Amniotic epithelial cell (primary cell): ENCODE results near the gene ADAP1.
A peak's percentile ranks its signal among the peaks of the same experiment; 100 is the strongest.

Experiments used
- DNase-seq: peaks from one replicate; pipeline ENCODE4 v3.0.0-alpha.2; 2010; ENCODE audit warnings: low read depth

Gene ADAP1

DNA sequence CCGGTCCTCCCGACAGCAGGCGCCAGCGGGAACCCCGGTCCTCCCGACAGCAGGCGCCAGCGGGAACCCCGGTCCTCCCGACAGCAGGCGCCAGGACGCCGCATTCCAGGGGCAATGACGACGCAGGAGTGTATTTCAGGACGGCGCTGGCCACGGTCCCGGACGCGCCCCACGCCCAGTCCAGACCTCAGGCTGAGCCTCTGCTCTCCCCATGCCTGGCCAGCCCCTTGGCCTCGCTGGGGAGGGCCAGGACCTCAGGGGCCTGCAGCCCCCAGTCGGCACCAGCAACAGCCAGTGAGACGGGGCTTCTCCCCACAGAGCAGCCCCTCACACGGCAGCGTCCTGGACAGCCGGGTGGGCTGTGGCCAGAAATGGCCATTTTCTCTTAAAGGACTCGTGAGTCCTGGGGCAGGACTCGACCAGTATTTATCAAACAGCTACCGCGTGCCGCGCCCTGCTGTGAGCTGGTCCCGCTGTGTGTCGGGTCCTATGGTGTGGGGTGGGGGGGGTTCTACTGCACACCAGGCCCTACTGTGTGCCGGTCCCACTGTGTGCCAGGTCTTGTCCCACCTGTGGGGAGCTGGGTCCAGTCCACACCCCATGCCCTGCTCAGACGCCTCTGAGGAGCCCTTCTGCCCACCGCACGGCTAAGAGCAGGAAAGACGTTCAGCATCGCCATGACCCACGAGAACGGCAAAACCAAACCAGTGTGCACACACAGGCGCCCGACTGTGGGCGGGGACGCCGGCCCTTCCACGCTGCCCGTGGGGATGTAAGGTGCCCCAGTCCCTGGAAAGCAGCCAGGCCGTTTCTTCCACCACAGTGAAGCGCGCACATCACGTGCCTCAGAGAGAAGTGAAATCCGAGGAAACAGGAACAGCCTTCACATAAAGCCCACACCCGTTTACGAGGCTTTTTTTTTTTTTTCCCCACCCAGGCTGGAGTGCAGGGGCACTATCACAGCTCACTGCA lies 44.8 kb downstream of the ADAP1 start:
- DNase-seq = peak; percentile 26

DNA sequence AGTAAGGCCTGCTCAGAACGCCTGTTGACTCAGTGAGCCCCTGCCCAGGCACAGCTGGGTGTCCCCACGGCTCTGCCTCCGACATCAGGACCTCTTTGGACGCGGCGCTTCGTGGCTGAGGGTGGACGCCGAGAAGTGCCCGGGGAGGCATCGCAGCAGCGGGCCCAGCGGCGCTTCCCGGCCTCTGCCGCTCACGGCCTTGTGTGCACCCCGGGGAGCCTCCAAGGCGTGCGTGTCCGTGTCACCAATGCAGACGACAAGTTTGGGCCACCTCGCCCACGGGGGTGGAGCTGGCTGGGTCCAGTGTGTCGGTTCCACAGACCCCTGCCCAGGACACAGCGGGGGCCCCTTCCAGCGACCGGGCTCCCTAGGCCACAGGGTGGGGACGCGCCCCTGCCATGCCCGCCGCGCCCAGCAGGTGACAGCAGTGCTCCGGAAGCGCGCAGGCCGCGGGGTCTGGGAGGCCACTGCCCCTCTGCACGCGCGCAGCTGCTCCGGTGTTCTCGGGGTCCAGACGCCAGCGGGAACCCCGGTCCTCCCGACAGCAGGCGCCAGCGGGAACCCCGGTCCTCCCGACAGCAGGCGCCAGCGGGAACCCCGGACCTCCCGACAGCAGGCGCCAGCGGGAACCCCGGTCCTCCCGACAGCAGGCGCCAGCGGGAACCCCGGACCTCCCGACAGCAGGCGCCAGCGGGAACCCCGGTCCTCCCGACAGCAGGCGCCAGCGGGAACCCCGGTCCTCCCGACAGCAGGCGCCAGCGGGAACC lies 45.7 kb downstream of the ADAP1 start:
- DNase-seq = peak; percentile 21

DNA sequence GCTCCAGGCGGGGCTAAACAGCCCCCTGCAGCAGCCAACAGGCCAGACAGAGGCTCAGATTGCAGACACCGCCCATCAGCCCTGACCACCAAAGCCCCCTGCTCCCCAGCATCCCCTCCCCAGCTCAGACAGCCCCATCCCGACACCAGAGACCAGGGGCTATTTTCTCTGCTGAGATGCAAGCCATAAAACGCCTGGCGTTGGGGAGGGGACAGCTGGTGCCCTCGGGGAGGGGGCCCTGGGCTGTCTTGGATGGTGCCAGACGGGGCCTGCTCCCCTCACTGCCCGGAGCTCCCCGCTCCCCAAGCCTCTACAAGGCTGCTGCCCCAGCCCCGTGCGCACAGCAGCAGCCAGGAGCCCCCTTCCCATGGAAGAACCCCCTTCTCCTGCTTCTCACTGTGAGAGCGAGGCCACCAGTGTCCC lies 46.3 kb downstream of the ADAP1 start:
- DNase-seq = no peak

DNA sequence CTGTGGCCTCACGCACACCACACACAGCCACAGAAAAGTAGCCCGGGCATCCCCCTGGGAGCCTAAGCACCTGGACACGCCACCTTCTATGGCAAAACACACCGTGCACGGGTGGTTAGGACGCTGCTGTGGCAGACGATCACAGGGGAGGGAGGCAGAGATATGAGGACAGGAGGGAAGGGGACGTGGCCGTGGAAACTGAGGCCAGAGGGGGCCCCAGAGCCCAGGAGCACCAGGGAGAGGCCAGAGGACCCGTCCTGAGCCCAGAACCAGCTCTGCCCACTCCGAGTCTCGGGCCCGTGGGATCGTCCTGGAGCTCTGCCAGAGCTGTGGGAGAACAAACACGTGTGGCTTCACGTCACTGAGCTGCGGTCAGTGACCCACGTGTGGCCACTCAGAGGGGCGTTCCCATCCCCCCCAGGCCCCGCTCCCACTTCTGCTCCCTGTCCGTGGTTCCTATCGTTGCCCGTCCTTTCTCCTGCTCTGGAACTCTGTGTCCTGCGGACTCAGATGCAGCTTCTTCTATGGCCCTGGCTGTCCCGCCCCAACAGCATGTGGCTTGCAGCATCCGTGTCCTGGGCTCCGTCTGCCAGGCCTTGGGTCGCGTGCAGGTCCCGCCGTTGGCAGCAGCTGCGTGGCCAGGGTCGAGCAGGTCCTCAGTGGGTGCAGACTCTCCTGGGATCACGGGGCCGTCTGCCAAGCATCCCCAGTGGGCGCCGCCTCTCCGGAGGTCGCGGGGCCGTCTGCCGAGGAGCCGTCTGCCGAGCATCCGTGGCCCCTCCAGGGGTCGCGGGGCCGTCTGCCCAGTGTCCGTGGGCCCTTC lies 47.1 kb downstream of the ADAP1 start:
- DNase-seq = no peak

DNA sequence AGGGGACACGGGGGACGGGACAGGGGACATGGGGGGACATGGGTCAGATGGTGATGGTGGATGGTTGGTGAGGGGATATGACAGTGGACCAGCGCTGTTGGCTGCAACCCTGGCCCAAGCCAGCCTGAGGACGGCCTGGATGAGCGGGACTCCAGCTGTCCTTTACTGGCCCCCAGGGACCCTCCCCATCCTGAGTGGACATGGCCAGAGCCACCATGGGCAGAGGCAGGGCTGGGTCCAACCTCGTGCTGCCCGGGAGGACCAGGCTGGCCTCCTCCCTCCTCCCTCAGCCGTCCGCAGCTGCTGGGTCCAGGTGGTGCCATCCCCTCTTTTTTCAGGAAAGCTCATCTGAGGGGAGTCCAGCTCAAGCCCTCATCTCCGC lies 47.7 kb downstream of the ADAP1 start:
- no peak for DNase-seq

DNA sequence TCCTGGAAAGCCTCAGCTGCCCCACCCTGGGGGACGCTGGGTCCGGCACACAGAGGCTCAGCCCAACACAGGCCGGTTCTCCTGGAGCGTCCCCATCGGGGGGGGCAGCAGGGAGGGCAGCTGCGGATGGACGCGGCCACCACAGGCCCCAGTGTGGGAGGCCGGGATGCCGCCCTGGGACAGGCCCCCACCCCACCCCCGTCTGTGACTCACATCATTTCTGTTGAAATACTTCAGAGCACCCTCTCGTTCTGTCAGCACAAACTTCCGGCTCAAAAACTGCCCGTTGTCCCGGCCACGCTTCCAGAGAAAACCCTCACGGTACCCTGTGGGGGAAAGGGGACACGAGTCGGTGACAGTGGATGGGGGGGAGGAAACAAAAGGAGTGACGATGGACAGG lies 49.6 kb downstream of the ADAP1 start:
- DNase-seq = peak; percentile 48

DNA sequence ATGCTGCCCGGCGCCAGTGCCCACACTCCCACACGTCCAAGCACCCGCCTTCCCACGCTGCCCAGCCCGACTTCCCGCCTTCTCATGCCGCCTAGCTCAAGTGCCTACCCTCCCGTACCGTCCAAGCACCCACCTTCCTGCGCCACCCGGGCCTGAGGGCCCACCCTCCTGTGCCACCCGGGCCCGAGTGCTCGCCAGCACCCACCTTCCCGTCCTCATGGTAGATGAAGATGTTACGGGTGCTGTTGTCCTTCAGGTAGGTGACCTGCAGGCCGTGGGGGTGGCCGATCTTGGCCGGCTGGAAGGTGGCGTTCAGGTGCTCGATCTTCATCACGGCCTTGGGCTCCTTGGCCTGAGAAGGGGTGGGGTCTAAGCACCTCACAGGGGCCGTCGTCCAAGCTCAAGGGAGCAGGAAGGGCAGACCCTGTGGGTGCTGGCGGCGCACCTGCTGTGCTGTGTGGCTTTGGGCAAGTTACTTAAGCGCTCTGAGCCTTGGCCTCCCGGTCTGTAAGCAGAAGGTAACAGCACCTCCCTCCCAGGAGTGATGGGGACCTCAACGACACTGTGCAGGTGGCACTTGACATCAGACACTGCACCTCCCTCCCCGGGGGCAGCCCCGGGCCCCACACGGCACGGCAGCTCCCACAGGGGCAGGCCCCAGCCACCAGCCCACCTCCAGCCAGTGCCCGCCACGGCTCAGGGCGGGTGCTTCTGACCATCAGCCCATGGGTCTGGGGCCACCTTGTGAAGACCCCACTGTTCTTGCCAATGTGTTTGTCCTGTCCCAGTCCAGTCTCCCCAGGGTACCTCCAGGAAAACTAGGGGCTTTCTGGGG lies 50.3 kb downstream of the ADAP1 start:
- DNase-seq = no peak

DNA sequence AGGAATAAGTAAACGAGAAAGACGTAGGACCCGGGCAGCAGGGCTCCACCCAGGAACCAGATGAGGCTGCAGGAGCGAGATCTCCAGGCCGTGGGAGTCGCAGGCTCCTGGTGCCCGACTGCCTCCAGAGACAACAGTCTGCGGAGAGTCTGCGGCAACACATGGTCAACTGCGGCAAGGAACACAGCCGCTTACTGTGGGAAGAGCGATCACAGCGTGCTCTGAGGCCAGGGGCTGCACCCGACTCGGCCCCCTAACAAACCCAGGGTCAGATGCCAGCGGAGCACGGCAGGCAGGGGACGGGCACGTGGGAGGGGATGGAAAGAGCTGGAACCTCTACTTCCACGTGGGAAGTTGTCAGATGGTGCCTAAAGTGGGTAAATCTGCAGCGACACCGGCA lies 51.5 kb downstream of the ADAP1 start:
- DNase-seq = no peak

DNA sequence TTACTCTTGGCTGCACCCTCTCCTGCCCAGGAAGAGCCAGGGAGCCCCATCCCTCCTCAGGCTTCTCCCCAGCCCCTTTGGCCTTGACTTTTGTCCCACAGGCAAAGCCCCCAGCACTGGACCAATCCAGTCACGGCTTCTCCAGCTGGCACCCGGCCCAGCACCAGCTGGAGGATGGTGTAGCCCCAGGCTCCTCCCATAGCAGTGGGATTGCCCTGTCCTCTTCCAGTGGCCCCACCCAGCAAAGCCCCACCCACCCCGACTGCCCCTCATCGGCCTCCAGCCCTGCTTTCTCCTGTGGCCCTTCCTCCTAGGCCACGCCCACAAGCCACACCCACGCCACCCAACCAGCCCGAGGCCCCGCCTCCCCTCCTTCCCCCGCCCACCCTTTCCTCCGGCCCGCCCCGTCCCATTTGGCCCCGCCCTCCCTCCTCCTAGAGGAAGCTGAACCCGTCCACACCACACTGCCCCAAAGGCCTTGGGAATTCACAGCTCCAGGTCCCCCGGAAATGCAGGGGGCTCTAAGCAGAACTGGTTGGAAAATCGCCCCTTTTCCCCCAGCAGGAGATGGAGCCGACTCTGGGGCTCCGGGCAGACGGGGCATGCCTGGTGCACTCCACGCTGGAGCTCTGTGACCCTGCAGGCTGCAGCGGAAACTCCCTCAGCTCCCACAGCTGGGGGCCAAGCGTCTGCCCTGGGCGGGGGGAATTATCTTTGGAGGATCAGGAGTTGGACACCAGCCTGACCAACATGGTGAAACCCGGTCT lies 52.9 kb downstream of the ADAP1 start:
- peak; percentile 84 for DNase-seq

DNA sequence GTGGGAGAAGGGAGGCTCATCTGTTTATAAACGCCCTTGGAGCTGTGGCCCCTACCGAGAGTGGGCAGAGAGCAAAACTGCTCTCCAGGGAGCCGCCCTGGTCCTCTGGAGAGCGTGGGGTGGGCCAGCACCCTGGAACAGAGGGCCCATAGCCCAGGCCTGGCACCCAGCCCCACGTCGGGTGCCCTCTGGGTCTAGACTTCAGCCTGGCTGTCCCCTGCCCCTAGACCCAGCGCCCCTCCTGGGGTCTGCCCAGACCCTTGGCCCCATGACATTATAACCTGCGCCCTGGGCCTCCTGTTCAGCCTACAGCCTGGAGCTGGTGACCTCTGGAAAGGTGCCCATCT lies 53.5 kb downstream of the ADAP1 start:
- no peak for DNase-seq

DNA sequence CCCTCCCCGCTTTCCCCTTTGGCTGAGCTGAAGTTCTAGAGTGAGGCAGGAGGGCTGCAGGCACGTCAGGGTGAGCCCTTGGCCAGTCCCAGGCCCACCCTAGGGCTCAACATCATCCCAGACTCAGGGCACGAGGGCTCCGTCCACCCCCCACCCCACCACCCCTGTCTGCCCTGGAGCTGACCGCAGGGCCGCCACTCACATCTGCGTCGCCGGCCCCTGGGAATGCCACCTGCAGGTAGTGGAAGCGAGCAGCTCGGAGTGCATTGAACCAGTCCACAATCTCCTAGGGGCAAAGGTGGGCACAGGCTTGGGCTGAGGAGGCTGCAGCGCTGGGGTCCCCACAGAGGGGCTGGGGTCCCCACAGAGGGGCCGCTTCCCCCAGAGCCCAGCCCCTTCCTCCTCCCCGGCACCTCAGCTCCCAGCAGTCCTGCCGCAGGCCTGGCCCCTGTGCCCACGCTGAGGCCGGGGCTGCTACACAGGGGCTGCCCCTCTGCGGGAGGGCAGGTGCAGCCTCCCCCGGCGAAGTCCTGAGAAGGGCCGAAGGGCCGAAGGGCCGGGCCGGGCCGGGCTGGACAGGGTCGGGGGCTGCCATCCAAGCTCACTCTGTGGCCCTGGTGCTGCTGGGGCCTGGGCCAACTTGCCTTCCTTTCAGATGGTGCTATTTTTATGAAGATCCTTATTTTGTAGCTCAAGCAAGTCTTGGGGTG lies 54.0 kb downstream of the ADAP1 start:
- DNase-seq = no peak

DNA sequence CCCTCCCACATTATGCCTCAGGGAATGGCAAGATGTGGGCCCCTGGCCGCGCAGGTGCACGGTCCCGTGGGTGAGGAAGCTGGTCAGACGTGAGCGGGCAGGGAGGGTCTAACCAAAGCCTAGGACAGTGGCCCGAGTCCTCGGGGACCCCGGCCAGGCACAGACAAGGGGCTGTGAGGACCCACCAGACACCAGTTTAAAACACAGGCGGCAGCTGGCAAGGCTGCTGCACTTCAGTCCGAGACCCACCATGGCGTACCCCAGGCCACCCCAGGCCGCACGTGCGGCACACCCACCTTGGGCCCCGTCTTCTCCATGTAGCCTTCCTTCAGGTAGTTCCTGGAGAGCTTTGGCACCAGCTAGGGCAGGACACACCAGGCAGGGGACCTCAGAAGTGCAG lies 54.7 kb downstream of the ADAP1 start:
- no peak for DNase-seq

DNA sequence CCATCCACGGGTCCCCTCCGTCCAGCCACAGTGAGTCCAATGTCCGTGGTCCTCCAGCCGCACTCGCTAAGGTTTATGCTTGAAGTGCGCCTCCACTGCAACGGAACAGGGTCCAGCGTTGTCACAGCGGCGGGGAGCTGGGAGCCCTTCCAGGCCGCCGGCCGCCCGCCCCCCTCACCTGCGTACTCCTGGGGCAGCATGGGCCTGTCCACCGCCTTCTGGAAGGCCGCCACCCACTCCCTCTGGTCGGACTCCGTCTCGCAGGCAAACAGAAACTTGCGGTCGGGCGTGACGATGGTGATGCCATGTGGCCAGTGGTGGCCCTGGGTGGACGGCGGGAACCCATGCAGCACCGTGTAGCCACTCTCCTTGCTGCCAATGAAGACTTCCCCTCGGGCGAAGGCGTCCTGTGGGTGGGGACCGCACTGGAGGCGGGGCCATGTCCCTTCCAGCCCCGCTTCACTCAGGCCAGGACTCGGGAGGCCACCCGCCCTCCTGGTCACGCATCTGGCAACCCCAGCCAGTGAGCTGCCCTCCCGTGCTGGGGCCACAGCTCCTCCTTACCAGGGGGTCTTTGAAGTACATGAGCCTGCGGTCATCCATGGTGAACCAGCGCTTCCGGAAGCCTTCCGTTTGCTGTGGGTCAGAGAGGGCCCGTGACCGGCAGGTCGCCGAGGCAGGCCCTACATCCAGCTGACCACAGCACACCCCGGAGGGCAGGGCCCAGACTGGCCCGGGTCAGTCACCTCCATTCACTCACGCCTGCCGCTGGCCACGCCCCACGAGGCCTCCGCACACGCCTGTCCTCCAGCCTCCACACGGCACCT lies 55.4 kb downstream of the ADAP1 start:
- DNase-seq = no peak

DNA sequence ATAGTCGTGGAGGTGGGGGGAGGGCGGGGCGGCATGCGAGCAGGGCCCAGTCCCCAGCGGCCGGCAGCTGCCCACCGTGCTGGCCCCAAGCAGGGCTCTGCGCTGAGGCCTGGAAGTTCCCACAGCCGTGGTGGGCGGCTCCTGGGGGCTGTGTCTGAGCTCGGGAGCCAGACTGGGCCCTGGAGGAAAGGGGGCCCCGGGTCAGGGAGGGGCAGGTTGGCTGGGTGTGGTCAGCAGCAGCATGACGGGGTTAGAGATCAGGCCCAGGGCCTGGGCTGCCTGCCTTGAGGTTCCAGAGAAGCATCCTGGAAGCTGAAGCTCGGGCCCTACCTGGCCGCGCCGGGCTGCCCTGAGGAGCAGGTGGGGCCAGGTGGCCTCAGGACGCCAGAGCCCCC lies 56.0 kb downstream of the ADAP1 start:
- DNase-seq = no peak

DNA sequence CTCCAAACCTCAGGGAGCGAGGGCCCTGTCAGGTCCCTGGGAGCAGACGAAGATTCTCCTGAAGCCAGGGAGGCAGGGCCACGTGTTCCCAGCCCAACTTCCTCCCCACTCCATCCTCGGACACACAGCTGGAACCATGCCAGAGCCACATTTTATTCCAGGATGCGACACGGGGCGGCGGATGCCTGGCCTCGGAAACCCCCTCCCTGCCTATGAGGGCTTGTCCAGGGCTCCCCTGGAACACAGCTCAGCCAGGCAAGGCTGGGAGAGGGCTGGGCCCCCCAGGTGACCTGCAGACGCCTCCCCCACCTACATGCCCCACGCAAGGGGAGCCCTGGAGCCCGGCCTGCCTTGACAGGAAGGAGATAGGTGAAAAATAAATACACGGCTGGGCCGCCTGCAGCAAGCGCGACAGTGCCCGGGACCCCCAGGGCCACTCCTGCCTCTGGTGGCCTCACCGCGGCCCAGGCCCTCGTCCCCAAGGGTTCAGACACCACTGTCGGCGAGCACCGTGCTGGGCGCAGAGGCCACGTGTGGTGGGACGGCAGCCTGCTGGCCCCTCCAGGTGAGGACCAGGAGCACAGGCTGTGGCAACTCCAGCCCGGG lies 56.6 kb downstream of the ADAP1 start:
- DNase-seq = no peak

DNA sequence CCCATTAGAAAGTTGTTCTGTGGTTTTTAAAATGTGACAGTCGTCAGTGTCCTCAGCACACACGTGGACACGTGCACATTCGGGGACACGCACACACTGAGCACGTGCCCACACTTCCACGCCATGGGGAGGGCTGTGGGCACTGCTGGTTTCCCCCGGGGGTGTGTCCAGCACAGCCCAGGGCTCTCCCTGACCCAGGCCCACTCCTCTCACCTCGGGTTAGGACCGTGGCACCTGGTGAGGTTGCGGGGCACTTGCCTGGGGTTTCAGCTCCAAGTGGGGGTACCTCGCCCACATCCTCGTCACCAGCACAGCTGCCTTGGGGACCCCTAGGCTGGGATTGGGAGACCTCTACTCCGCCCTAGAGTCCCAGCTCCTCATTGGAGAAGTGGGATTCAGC lies 57.4 kb downstream of the ADAP1 start:
- DNase-seq = no peak

DNA sequence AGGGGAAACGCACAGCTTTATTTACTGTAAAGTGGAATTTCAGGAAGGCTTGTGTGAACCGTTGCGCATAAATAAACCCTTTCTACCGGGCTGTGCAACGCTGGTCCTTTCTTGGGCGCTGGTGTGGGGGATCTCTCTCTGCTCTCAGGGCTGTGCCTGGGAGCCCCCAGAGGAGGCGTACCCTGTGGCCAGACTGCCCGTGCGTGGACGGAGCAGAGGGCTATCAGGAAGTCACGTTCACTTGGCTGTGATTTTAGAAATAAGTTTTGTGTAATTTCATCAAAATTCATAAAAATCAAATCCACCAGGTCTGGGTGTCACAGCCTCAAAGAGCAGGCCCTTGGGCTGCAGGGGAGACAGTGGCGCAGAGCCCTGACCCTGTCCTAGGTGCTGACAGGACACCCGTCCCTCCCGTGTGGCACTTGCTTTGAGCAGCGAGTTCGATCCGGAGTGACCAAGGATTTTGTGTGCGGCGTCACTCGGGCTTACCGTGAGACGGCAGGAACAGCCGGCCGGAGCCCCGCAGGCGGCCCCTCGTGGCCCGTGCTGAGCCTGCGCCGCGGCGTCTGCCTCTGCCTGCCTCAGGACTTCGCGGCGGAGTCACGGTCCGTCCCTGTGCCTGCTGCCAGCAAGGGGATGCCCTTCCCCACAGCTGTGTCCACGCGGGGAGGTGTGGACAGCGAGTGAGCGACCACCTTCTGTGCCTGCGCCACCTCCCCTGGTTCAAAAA lies 58.0 kb downstream of the ADAP1 start:
- DNase-seq = no peak

DNA sequence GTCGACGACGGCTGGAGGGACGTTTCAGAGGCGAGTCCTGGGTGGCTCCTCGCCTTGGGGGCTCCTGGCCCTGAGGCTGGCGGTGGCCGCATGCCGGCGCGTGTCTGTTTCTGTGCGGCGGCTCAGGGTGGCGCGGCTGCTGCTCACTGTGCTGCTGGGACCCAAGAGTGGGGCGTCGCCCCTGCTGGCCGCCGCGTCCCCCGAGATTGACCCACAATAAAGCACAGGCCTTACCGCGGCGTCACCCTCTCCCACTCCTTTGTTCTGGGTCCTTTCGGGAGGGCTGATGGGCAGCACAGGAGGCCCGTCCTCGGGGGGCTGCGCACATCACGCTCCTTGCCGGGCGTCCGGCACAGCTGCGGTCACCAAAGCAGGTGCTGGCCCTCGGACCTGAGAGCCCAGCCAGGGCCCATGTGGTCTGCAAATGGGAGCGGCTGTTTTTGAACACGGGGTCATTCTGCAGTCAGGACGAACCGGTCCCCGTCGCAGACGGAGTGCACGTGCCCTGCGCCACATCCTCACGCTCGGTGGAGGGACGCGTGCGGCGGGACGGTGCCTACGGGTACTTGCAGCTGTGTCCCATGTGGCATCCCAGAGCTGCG lies 58.9 kb downstream of the ADAP1 start:
- DNase-seq = no peak
